ENCODE data around the gene ANO9. TPM values are rescaled to one million over a fixed set of nuclear protein-coding genes. Genes with fewer than 3 reads are reported as not detected.
"Not testable (repeated sequence)": the region's sequence is repeated elsewhere in the genome, so short reads cannot be mapped to it uniquely, and the experiment has no call there.

The ANO9 gene
- total RNA-seq, 1 donor from 2014 or later: 33.8 TPM

DNA sequence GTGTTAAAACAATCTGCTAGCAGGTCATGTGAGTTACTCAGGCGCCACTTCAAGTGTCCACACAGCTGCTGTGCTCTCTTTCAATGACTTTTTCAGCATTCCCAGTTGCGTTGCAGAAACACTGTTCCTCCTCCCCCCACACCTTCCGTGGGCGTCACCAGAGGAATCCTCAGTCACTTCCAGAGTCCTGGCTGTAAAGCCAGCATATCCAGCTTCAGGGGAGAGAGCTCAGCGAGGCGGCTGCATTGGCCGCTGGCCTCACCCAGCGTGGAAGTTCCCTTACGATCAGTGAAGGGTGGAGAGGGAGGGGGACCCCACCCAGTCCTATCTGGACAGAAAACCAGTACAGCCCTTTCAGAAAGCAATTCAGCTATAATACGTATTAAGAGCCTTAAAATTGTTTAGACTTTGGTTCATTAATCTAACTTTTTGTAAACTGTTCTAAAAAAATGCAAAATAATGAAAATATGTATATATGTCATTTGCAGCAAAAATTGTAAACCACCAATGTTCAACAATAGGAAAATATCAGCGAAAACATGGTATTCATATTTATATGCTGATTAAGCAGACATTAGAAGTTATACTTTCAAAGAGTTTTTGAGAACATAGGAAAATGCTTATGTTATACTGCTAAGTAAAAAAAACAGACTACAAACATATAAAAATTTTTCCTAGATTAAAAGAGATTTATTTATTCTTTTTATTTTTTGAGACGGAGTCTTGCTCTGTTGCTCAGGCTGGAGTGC, 2.8 kb upstream of the ANO9 start:
- Mint-ChIP-seq H3K27me3 (ENCODE audit: insufficient read depth) (no peaks in the 10 kb centered on the region), H3K4me1 (ENCODE audit: low read depth) (peaks cover 9% of the 10 kb centered on the region), H3K27ac (no peak overlapping the region), H3K4me3 (no peak overlapping the region), H3K36me3 (ENCODE audit: low read depth) (no peaks in the 10 kb centered on the region), H3K9me3 (no peaks in the 10 kb centered on the region)
- no peak for DNase-seq (ENCODE audit: low spot score)
- intact Hi-C loops (cut with micrococcal nuclease): loop anchor here (5.0 to 10.0 kb wide), 3 partner anchors 87 to 280 kb away; partner anchors contain the start of gene IFITM2

DNA sequence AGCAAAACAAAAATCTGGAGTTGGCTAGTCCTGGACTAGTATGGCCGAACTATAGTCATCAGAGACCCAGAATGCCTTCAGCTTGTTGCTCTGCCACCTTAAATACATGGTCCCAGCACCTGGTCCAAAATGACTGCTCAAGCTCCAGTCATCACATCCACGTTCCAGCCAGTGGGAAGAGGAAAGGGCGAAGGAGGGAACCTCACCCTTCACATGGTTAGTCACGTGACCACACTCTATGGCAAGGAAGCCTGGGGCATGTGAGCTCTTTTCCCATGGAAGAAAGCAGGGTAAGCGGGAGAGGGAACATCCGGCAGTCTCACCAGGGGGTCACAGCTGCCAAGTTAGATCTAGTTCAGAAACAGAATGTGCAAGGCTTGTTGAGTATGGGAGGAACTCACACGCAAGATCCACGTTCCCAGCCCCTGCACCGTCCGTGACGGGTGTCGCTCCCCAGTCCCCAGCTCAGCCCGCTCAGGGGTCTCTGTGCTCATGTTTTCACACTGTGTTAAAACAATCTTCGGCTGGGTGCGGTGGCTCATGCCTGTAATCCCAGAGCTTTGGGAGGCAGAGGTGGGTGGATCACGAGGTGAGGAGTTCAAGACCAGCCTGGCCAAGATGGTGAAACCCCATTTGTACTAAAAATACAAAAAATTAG, 1.9 kb upstream of the ANO9 start:
- no peaks in the 10 kb centered on the region for H3K27me3 Mint-ChIP-seq (ENCODE audit: insufficient read depth)
- no peaks in the 10 kb centered on the region for H3K36me3 Mint-ChIP-seq (ENCODE audit: low read depth)
- H3K9me3 Mint-ChIP-seq: no peaks in the 10 kb centered on the region

DNA sequence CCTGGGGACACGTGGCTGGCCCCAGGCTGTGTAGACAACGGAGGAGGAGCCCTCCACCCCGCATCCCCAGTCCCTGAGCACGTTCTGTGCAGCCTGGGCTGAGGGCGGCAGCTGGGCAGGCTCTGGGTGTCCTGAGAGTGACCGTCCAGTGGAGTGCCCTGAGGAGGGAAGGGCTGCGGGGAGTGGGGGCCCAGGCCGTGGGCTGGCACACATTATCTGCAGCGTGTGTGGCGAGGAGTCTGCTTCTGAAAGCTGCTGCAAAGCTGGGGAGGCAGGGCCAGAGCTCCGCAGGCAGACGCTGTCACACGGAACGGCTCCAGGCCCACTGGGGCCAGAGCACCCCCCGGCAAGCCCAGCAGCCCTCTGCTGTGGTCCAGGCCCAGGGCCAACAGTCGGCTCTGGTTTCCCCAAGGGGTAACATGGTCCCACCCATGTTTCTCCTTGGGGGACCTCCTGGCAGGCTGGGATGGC, 835 bp upstream of the ANO9 start:
- Mint-ChIP-seq H3K9me3 (no peaks in the 10 kb centered on the region), H3K4me3 (no peak overlapping the region), H3K27me3 (ENCODE audit: insufficient read depth) (no peaks in the 10 kb centered on the region), H3K36me3 (ENCODE audit: low read depth) (no peaks in the 10 kb centered on the region), H3K27ac (no peak overlapping the region), H3K4me1 (ENCODE audit: low read depth) (peaks cover 5% of the 10 kb centered on the region)
- DNase-seq (ENCODE audit: low spot score): no peak
- intact Hi-C loops (cut with micrococcal nuclease): loop anchor here (10.0 kb wide), 1 partner anchor 282 kb away; no protein-coding TSS in a partner anchor

More for the DNA sequence above, 1.9 kb upstream of the ANO9 start:
- intact Hi-C loops (cut with micrococcal nuclease): loop anchor here (10.0 kb wide), 1 partner anchor 281 kb away; no protein-coding TSS in a partner anchor
- H3K4me1 Mint-ChIP-seq (ENCODE audit: low read depth): peaks cover 7% of the 10 kb centered on the region
- H3K27ac Mint-ChIP-seq: no peak overlapping the region
- H3K4me3 Mint-ChIP-seq: no peak overlapping the region
- no peak for DNase-seq (ENCODE audit: low spot score)

DNA sequence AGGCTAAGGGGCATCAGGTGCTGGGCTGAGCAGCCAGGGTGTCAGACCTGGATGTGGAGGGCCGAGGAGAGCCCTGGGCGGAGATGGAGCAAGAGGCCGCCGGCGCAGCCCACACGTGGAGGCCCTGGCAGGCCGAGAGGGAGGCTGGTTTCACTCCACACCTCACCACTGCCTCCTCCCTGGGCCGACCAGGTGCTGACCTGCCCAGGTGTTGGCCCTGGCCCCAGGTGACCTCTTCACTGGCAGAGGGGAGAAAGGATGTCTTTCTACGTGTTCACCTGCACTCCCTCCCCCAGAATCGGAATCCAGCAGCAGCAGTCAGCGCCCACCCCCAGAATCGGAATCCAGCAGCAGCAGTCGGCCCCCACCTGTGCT, 781 bp downstream of the ANO9 start:
- H3K4me1 Mint-ChIP-seq (ENCODE audit: low read depth): peaks cover 11% of the 10 kb centered on the region
- peak overlapping the region; percentile 76 for H3K4me3 Mint-ChIP-seq
- H3K36me3 Mint-ChIP-seq (ENCODE audit: low read depth): no peaks in the 10 kb centered on the region
- peak overlapping the region; percentile 40 for H3K27ac Mint-ChIP-seq
- intact Hi-C loops (cut with micrococcal nuclease): loop anchor here (10.0 kb wide), 1 partner anchor 284 kb away; no protein-coding TSS in a partner anchor
- no peaks in the 10 kb centered on the region for H3K27me3 Mint-ChIP-seq (ENCODE audit: insufficient read depth)
- DNase-seq (ENCODE audit: low spot score): no peak
- no peaks in the 10 kb centered on the region for H3K9me3 Mint-ChIP-seq

DNA sequence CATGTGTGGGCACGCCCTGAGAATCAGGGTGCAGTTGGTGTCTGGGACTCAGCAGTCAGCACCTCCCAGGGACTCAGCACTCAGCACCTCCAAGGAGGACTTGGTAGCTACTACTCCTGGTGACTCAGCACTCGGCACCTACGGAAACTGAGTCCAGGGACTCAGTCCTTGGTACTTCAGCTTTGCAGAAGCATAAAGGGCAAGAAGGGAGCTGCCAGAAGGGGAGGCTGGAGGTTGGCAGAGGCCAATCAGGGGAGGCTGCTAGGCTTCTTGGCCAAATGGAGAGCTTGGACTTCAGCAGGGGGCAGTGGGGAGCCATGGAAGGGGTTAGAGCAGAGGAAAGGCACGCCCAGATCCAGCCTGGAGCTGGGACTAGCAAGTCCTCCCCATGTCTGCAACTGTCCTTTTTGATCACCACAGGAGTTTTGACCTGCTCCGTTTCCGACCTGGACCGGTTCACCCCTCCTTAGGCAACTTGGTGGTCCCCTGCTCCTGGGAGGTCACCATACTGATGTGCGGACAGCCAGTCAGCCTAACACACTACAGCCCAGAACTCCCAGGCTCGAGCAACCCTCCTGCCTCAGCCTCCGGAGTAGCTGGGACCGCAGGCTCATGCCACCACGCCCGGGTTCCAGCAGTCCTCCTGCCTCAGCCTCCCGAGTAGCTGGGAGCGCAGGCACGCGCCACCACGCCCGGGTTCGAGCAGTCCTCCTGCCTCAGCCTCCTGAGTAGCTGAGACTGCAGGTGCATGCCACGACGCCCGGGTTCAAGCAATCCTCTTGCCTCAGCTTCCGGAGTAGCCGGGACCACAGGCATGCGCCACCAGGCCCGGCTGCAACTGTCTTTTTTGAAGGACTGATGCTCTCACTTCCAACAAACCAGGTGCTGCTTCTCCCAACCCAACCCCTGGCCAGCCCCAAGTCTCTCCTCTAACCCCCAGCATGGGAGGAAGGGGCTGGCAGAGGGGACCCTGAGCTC, 1.5 kb downstream of the ANO9 start:
- intact Hi-C loops (cut with micrococcal nuclease): loop anchor here (10.0 kb wide), 1 partner anchor 284 kb away; no protein-coding TSS in a partner anchor
- no peaks in the 10 kb centered on the region for H3K36me3 Mint-ChIP-seq (ENCODE audit: low read depth)
- no peak overlapping the region for H3K27ac Mint-ChIP-seq
- no peak for DNase-seq (ENCODE audit: low spot score)
- peaks cover 11% of the 10 kb centered on the region for H3K4me1 Mint-ChIP-seq (ENCODE audit: low read depth)
- H3K9me3 Mint-ChIP-seq: no peaks in the 10 kb centered on the region
- H3K27me3 Mint-ChIP-seq (ENCODE audit: insufficient read depth): no peaks in the 10 kb centered on the region
- peak overlapping the region; percentile 76 for H3K4me3 Mint-ChIP-seq

DNA sequence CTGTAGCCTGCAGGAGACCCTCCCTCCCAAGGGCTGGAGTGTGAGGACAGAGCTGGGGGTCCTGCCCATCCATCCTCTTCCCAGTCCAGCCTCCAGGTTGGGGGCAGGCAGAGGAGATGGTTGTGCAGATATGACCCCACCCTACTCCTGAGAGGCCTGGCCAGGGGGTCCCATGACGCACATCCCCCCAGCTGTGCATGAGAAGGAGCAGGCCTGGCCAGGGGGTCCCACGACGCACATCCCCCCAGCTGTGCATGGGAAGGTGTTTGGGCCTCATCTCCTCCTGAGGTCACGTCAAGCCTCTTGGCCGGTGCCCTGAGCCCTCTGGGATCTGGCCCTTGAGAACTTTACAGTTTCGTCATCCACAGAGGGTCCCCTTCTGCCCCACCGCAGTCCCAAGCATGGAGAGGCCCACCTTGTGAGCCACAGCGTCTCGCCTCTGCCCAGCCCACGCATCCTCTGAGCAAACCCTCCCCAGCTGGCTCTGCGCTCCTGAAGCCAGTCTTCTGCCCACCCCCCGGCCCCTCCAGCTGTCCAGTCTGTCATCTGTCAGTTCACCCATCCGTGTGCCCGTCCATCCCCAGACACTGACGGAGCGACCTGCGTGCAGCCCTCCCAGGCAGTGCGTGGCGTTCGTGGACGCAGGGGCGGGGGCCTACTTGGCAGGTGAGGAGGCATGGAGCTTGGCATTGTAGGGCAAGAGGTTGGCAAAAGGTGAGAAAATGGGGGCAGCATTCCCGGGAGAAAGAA, 2.3 kb downstream of the ANO9 start:
- DNase-seq (ENCODE audit: low spot score): no peak
- H3K4me1 Mint-ChIP-seq (ENCODE audit: low read depth): peaks cover 11% of the 10 kb centered on the region
- H3K36me3 Mint-ChIP-seq (ENCODE audit: low read depth): no peaks in the 10 kb centered on the region
- intact Hi-C loops (cut with micrococcal nuclease): loop anchor here (10.0 kb wide), 1 partner anchor 285 kb away; no protein-coding TSS in a partner anchor
- no peaks in the 10 kb centered on the region for H3K9me3 Mint-ChIP-seq
- no peak overlapping the region for H3K27ac Mint-ChIP-seq
- peak overlapping the region; percentile 70 for H3K4me3 Mint-ChIP-seq
- no peaks in the 10 kb centered on the region for H3K27me3 Mint-ChIP-seq (ENCODE audit: insufficient read depth)

DNA sequence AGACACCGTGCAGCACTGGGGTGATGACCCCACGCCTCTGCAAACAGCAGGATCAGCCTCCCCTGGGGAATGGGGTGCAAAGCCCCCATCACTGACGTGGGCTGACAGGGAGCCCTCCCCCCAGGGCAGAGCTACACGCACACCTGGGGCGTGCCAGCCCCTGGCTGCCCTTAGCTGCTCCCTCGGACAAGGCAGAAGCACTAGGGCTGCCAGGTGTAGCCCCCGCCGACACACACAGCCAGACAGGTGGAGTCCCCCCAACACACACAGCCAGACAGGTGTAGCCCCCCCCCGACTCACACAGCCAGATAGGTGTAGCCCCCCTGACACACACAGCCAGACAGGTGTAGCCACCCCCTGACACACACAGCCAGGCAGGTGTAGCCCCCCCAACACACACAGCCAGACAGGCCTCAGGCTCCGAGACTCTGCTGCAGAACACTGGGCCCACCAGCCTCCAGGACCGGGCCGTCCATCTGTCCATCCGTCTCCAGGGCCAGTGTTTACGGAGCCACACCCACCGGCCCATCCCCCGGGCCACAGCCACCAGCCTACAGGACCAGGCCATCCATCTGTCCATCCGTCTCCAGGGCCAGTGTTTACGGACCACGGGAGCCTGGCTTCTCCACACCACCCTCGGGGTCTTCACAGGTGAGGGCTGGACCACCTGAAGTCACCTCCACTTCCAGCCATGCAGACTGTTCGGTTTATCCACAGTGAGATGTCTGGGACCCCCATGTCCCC, 3.5 kb downstream of the ANO9 start:
- DNase-seq (ENCODE audit: low spot score): no peak
- Mint-ChIP-seq H3K4me3 (no peak overlapping the region), H3K9me3 (no peaks in the 10 kb centered on the region), H3K4me1 (ENCODE audit: low read depth) (peaks cover 11% of the 10 kb centered on the region), H3K36me3 (ENCODE audit: low read depth) (no peaks in the 10 kb centered on the region), H3K27me3 (ENCODE audit: insufficient read depth) (no peaks in the 10 kb centered on the region), H3K27ac (no peak overlapping the region)
- intact Hi-C loops (cut with micrococcal nuclease): no loop called here

DNA sequence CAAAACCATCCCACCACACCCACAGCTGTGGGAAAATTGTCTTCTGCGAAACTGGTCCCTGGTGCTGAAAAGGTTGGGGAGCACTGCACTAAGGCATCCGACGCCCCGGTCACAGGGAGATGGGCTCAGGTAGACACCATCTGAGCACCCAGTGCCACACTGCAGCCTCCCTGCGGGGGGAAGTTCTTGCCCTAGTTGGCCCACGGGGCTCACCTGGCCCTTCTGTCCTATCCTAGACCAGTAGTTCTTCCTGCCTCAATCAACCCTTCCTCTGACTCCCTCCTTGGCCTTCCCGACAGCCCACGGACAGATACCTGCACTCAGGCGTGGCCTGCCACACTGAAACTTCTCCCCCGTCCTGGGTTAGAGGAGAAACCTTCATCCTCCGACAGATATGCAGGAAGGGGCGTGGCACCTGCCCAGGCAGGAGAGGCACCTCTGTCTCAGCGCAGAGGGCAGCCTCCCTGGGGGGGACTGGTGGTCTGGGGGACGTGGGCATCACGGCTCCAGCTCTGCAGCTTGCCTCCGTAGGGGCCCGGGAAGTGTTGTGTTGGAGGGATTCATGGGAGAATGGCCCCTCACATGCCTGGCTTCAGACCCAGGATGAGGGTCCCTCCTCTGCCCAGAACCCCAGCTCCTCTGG, 4.5 kb downstream of the ANO9 start:
- Mint-ChIP-seq H3K36me3 (ENCODE audit: low read depth) (no peaks in the 10 kb centered on the region), H3K9me3 (no peaks in the 10 kb centered on the region), H3K27me3 (ENCODE audit: insufficient read depth) (no peaks in the 10 kb centered on the region), H3K4me3 (no peak overlapping the region), H3K27ac (no peak overlapping the region), H3K4me1 (ENCODE audit: low read depth) (peaks cover 11% of the 10 kb centered on the region)
- intact Hi-C loops (cut with micrococcal nuclease): no loop called here
- DNase-seq (ENCODE audit: low spot score): no peak

DNA sequence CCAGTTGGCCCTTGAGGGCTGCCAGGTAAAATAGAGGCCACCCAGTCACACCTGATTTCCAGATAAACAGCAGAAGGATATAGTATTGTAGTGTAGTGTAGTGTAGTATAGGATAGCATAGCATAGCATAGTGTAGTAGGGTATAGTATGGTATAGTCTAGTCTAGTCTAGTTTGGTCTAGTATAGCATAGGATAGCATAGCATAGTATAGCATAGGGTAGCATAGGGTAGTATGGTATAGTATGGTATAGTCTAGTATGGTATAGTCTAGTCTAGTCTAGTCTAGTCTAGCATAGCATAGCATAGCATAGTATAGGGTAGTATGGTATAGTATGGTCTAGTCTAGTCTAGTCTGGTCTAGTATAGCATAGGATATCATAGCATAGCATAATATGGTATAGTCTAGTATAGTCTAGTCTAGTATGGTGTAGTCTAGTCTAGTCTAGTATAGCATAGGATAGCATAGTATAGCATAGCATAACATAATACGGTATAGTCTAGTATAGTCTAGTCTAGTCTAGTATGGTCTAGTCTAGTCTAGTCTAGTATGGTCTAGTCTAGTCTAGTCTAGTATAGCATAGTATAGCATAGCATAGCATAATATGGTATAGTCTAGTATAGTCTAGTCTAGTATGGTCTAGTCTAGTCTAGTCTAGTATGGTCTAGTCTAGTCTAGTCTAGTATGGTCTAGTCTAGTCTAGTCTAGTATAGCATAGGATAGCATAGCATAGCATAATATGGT, 6.6 kb downstream of the ANO9 start:
- H3K27ac Mint-ChIP-seq; H3K9me3 Mint-ChIP-seq; H3K4me1 Mint-ChIP-seq (ENCODE audit: low read depth); H3K4me3 Mint-ChIP-seq; H3K36me3 Mint-ChIP-seq (ENCODE audit: low read depth); intact Hi-C loops (cut with micrococcal nuclease); DNase-seq (ENCODE audit: low spot score); H3K27me3 Mint-ChIP-seq (ENCODE audit: insufficient read depth): not testable (repeated sequence)

DNA sequence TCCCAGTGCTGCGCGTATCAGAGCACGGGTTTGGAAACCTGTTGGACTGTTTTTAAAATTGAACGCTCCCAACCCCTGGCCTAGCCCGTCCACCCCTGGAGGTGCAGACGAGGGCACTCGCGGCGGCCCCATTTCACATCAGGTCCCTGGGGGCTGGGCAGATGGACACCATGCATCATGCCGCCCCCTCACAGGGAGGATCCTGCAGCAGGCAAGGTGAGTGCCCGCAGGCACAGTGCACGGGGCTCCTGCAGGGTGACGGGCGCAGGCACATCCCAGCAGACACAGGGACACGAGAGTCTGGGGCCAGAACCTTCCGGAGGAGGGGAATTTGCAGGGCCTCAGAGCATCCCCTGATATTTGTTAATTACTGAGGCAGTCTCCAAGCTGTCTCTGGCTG, 7.3 kb downstream of the ANO9 start:
- intact Hi-C loops (cut with micrococcal nuclease): no loop called here
- Mint-ChIP-seq H3K9me3 (no peaks in the 10 kb centered on the region), H3K4me3 (no peak overlapping the region)

DNA sequence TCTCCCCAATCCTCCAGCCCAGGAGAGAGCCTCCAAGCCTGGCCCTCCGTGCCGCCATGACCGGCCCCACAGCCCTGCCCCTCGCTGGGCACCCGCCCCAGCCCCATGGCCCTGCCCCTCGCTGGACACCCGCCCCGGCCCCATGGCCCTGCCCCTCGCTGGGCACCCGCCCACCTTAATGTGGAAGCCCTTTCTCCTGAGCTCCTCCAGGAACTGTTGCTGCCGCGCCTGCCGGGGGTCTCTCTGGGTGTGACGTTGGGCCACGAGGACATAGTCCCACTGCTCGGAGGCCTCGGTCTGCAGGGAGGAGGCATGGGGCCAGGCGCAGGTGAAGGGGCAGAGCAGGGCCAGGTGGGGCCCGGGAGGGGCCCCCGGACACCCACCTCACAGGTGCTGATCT, 8.2 kb downstream of the ANO9 start:
- Mint-ChIP-seq H3K36me3 (ENCODE audit: low read depth) (peaks cover 5% of the 10 kb centered on the region), H3K4me3 (no peak overlapping the region), H3K9me3 (no peaks in the 10 kb centered on the region), H3K27ac (no peak overlapping the region), H3K27me3 (ENCODE audit: insufficient read depth) (no peaks in the 10 kb centered on the region), H3K4me1 (ENCODE audit: low read depth) (peaks cover 6% of the 10 kb centered on the region)
- no peak for DNase-seq (ENCODE audit: low spot score)
- intact Hi-C loops (cut with micrococcal nuclease): no loop called here

More for the DNA sequence above, 7.3 kb downstream of the ANO9 start:
- H3K4me1 Mint-ChIP-seq (ENCODE audit: low read depth): peaks cover 6% of the 10 kb centered on the region
- no peak overlapping the region for H3K27ac Mint-ChIP-seq
- DNase-seq (ENCODE audit: low spot score): no peak
- no peaks in the 10 kb centered on the region for H3K36me3 Mint-ChIP-seq (ENCODE audit: low read depth)
- no peaks in the 10 kb centered on the region for H3K27me3 Mint-ChIP-seq (ENCODE audit: insufficient read depth)
